Stimulated activated CD8-positive, alpha-beta memory T cell treated with anti-CD3 and anti-CD28 coated beads, Interleukin-7, amount 100 ng/mL, for 1 hour (primary cell): ENCODE data around the gene BMPR1B.
"Not testable (repeated sequence)": the region's sequence is repeated elsewhere in the genome, so short reads cannot be mapped to it uniquely, and the experiment has no call there.

ENCODE experiments used
- DNase-seq, 2 donors: peaks; one replicate each; pipeline ENCODE4 v3.0.0-alpha.2; 2020; ENCODE audit warnings: low read depth in 2 of 2

BMPR1B gene

GRCh38 chr4:95142932-95143331 is 385.2 kb downstream of the BMPR1B start:
- DNase-seq: no peak

- DNase-seq: no peak
Measured at GRCh38 chr4:95151255-95151654, 393.5 kb downstream of the BMPR1B start.

GRCh38 chr4:95153182-95153581 is 395.4 kb downstream of the BMPR1B start:
- no peak for DNase-seq

GRCh38 chr4:95155759-95156451 is 398.1 kb downstream of the BMPR1B start:
- no peak for DNase-seq

GRCh38 chr4:95156452-95156765 is 398.7 kb downstream of the BMPR1B start:
- no peak for DNase-seq

- DNase-seq: no peak
Measured at GRCh38 chr4:95157596-95157995, 399.8 kb downstream of the BMPR1B start.

- no peak for DNase-seq
Measured at GRCh38 chr4:95158045-95158444, 400.3 kb downstream of the BMPR1B start.

GRCh38 chr4:95158626-95159025 is 400.9 kb downstream of the BMPR1B start:
- no peak for DNase-seq

- DNase-seq: no peak
Measured at GRCh38 chr4:95159384-95159783, 401.6 kb downstream of the BMPR1B start.

GRCh38 chr4:95161781-95162469 is 404.2 kb downstream of the BMPR1B start:
- DNase-seq: no peak

GRCh38 chr4:95162867-95163266 is 405.1 kb downstream of the BMPR1B start:
- DNase-seq: no peak

- DNase-seq: no peak
Measured at GRCh38 chr4:95165926-95166524, 408.3 kb downstream of the BMPR1B start.

GRCh38 chr4:95167805-95168204 is 410.1 kb downstream of the BMPR1B start:
- no peak for DNase-seq

GRCh38 chr4:95170176-95170575 is 412.4 kb downstream of the BMPR1B start:
- no peak for DNase-seq

- DNase-seq: not testable (repeated sequence)
Measured at GRCh38 chr4:95171377-95171776, 413.6 kb downstream of the BMPR1B start.

GRCh38 chr4:95178938-95179337 is 421.2 kb downstream of the BMPR1B start:
- DNase-seq: no peak

- no peak for DNase-seq
Measured at GRCh38 chr4:95180531-95181242, 422.9 kb downstream of the BMPR1B start.

GRCh38 chr4:95181243-95181995 is 423.7 kb downstream of the BMPR1B start:
- no peak for DNase-seq

GRCh38 chr4:95181996-95182306 is 424.2 kb downstream of the BMPR1B start:
- DNase-seq: no peak

GRCh38 chr4:95183656-95184408 is 426.1 kb downstream of the BMPR1B start:
- no peak for DNase-seq

GRCh38 chr4:95186666-95187065 is 428.9 kb downstream of the BMPR1B start:
- no peak for DNase-seq
